VCaP (cell line): ENCODE measurements around the gene NKX2-4.

ENCODE experiments used
- H3K27ac ChIP-seq: fragments of 450-650 bp; 2 replicates; pipeline ENCODE4 v1.5.1; 2017
- CTCF ChIP-seq: fragments of 450-650 bp; conservative IDR thresholded peaks from 2 replicates; pipeline ENCODE4 v1.5.1; 2017; ENCODE audit warnings: mild to moderate bottlenecking, moderate library complexity

NKX2-4 gene

GRCh38 chr20:21397341-21398108 is at the start of gene NKX2-4:
Gene NKX2-4, minus strand, starts transcription at chr20:21397526. Its CDS starts 127 bp downstream, at chr20:21397399.
- TF ChIP-seq CTCF, result no peak

GRCh38 chr20:21437816-21438215 is 40.5 kb upstream of the NKX2-4 start:
- H3K27ac ChIP-seq, result no peak overlapping the region
- no peak for TF ChIP-seq CTCF

More at GRCh38 chr20:21397341-21398108, at the start of gene NKX2-4:
- H3K27ac ChIP-seq, result no peak within 1 kb of the TSS

GRCh38 chr20:21437248-21437647 is 39.9 kb upstream of the NKX2-4 start:
- TF ChIP-seq CTCF, result no peak
- no peak overlapping the region for H3K27ac ChIP-seq

- TF ChIP-seq CTCF, result no peak
- no peak overlapping the region for H3K27ac ChIP-seq
Observed at GRCh38 chr20:21436205-21436604, 38.9 kb upstream of the NKX2-4 start.

GRCh38 chr20:21435576-21435975 is 38.2 kb upstream of the NKX2-4 start:
- no peak overlapping the region for H3K27ac ChIP-seq
- no peak for TF ChIP-seq CTCF

GRCh38 chr20:21433329-21433890 is 36.1 kb upstream of the NKX2-4 start:
- no peak overlapping the region for H3K27ac ChIP-seq
- TF ChIP-seq CTCF, result no peak

- TF ChIP-seq CTCF, result no peak
- no peak overlapping the region for H3K27ac ChIP-seq
Observed at GRCh38 chr20:21432911-21433310, 35.6 kb upstream of the NKX2-4 start.
